Stomach (tissue), 4 donors: ENCODE measurements around the gene SPRR3.
"Not testable (repeated sequence)": the region's sequence is repeated elsewhere in the genome, so short reads cannot be mapped to it uniquely, and the experiment has no call there.

Experiments
- CTCF ChIP-seq, 7 experiments: fragments of 450-650 bp in 4 of 7; fragments of 200-600 bp in 3 of 7; sonication (generic) in 3 of 7; IDR thresholded peaks; one replicate each; pipeline ENCODE4 v1.5.1; 2016 to 2019; ENCODE audit warnings: antibody characterized with exemption in 7 of 7, control low read depth in 2 of 7, mild to moderate bottlenecking in 1 of 7
- EP300 ChIP-seq: sonication (generic); formaldehyde crosslinking; IDR thresholded peaks from one replicate; pipeline ENCODE4 v1.6.1; 2017; ENCODE audit warnings: antibody characterized with exemption
- POLR2A ChIP-seq, 4 donors: fragments of 450-650 bp; IDR thresholded peaks; one replicate each; pipeline ENCODE4 v1.6.1; 2016; ENCODE audit warnings: antibody characterized with exemption in 4 of 4, control low read depth in 2 of 4, mild to moderate bottlenecking in 1 of 4, moderate library complexity in 1 of 4
- POLR2AphosphoS5 ChIP-seq, 3 donors: sonication (generic); formaldehyde crosslinking; IDR thresholded peaks; one replicate each; pipeline ENCODE4 v1.6.1; 2016; ENCODE audit warnings: antibody characterized with exemption in 3 of 3

DNA sequence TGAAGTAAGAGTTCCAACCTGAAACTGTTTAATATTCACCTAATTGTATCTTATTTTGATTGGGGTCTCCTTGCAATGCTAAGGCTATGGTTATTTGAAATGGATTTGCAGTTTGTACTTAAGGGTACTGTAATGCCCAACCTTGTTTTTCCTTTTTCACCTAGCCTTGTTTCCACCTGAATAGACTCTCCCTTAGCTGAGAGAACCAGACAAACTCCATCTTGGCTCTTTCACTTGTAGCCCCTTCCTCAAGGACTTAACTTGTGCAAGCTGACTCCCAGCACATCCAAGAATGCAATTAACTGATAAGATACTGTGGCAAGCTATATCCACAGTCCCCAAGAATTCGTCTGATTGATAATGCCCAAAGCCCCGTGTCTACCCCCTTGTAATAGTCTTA is 20.3 kb downstream of the SPRR3 start:
- TF ChIP-seq POLR2AphosphoS5 (IDR thresholded peaks at IDR 0.05); POLR2A (IDR thresholded peaks at IDR 0.05); CTCF (IDR thresholded peaks at IDR 0.05); EP300: not testable (repeated sequence)
